A549 (cell line): ENCODE measurements around the gene BIN1. TPM values are rescaled to one million over a fixed set of nuclear protein-coding genes. Genes with fewer than 3 reads are reported as not detected.
A peak's percentile ranks its signal among the peaks of the same experiment; 100 is the strongest.

Experiments used
- ATAC-seq, 2 experiments: fragments of 200-7000 bp in 1 of 2; fragments of >200 bp in 1 of 2; cut with Nextera tagmentation in 1 of 2; cut with Tn5 transposase in 1 of 2; 3 replicates each; pipeline versions ENCODE4 v1.8.0 to v1.9.1; 2018 to 2020; ENCODE audit warnings: mild to moderate bottlenecking in 1 of 2, moderate library complexity in 1 of 2
- CTCF ChIA-PET: fragments of 300-600 bp; sonication (Branson Sonifier 250); formaldehyde crosslinking; extraction: SDS; loops from one replicate; lab custom pipeline; 2021; ENCODE audit warnings: antibody characterized with exemption, inconsistent platforms; lab: Yijun Ruan, JAX
- POLR2A ChIA-PET: fragments of 350-600 bp; formaldehyde crosslinking; extraction: SDS; loops from one replicate; lab custom pipeline; 2021; ENCODE audit warnings: antibody characterized with exemption, inconsistent platforms; lab: Yijun Ruan, JAX
- DNase-seq, 2 experiments: peaks; one replicate each; pipeline versions ENCODE4 v3.0.0 to v3.0.0-alpha.2; 2011 to 2016; ENCODE audit warnings: low read depth in 1 of 2, low spot score in 1 of 2
- FAIRE-seq: peaks from 2 replicates; lab custom pipeline; 2011; peaks lifted over from hg19 to GRCh38; lab: Jason Lieb, UNC
- H3K27ac ChIP-seq, 2 experiments: fragments of >200 bp; sonication (Bioruptor Twin); formaldehyde crosslinking; 3 replicates each; pipeline ENCODE4 v1.5.1; 2016 to 2017
- H3K4me1 ChIP-seq: fragments of >200 bp; sonication (Bioruptor Twin); formaldehyde crosslinking; 3 replicates; pipeline ENCODE4 v1.6.1; 2016
- H3K4me2 ChIP-seq: fragments of >200 bp; sonication (Bioruptor Twin); formaldehyde crosslinking; 3 replicates; pipeline ENCODE4 v1.6.1; 2016
- H3K4me3 ChIP-seq: fragments of >200 bp; sonication (Bioruptor Twin); formaldehyde crosslinking; 3 replicates; pipeline ENCODE4 v1.5.1; 2016
- H3K9me3 ChIP-seq: fragments of >200 bp; sonication (Bioruptor Twin); formaldehyde crosslinking; 3 replicates; pipeline ENCODE4 v1.6.1; 2016
- CHD4 ChIP-seq: fragments of 200-600 bp; sonication (generic); IDR thresholded peaks from 2 replicates; pipeline ENCODE4 v1.6.1; 2016; ENCODE audit warnings: antibody characterized with exemption, mild to moderate bottlenecking, borderline replicate concordance
- CTCF ChIP-seq: fragments of >200 bp; sonication (Bioruptor Twin); formaldehyde crosslinking; IDR thresholded peaks from 3 replicates; pipeline ENCODE4 v1.5.1; 2016
- EHF ChIP-seq: fragments of 250-450 bp; sonication (Bioruptor Pico); IDR thresholded peaks from 2 replicates; pipeline ENCODE4 v1.5.0; 2020; ENCODE audit warnings: mild to moderate bottlenecking
- ELK1 ChIP-seq: fragments of 150-350 bp; IDR thresholded peaks from 2 replicates; pipeline ENCODE4 v1.6.1; 2014; ENCODE audit warnings: low read depth, mild to moderate bottlenecking, low read length
- FOSL2 ChIP-seq, 2 experiments: fragments of 450-650 bp in 1 of 2; fragments of >200 bp in 1 of 2; sonication (Bioruptor Twin) in 1 of 2; formaldehyde crosslinking; IDR thresholded peaks; 2 replicates each; pipeline versions ENCODE4 v1.5.0 to v1.6.1; 2016 to 2020; ENCODE audit warnings: mild to moderate bottlenecking in 1 of 2, moderate library complexity in 1 of 2
- GATA3 ChIP-seq: IDR thresholded peaks from 2 replicates; pipeline ENCODE4 v1.6.1; 2012; ENCODE audit warnings: borderline replicate concordance
- HEYL ChIP-seq: fragments of 250-450 bp; sonication (Bioruptor Pico); IDR thresholded peaks from 2 replicates; pipeline ENCODE4 v1.8.0; 2021; ENCODE audit warnings: mild to moderate bottlenecking, moderate library complexity
- HMGXB4 ChIP-seq: fragments of 250-450 bp; sonication (Bioruptor Pico); IDR thresholded peaks from 2 replicates; pipeline ENCODE4 v1.5.0; 2021; ENCODE audit warnings: mild to moderate bottlenecking, moderate library complexity, borderline replicate concordance
- HOXB13 ChIP-seq: fragments of 250-450 bp; sonication (Bioruptor Pico); IDR thresholded peaks from 2 replicates; pipeline ENCODE4 v1.5.0; 2020; ENCODE audit warnings: low read depth, mild to moderate bottlenecking, moderate library complexity
- MAFK ChIP-seq: fragments of 450-650 bp; IDR thresholded peaks from 2 replicates; pipeline ENCODE4 v1.6.1; 2014; ENCODE audit not compliant: partially characterized antibody
- NFE2L2 ChIP-seq: fragments of 150-350 bp; conservative IDR thresholded peaks from 2 replicates; pipeline ENCODE4 v1.6.1; 2014; ENCODE audit warnings: low read length
- PHF8 ChIP-seq: fragments of 200-600 bp; sonication (generic); IDR thresholded peaks from 2 replicates; pipeline ENCODE4 v1.6.1; 2016; ENCODE audit warnings: low read depth, mild to moderate bottlenecking, antibody characterized with exemption, moderate library complexity, borderline replicate concordance
- RAD21 ChIP-seq, 2 experiments: fragments of >200 bp in 1 of 2; sonication (Bioruptor Twin) in 1 of 2; formaldehyde crosslinking in 1 of 2; IDR thresholded peaks in 1 of 2; conservative IDR thresholded peaks in 1 of 2; 2 replicates in 1 of 2; 3 replicates in 1 of 2; pipeline ENCODE4 v1.6.1; 2012 to 2018; ENCODE audit warnings: inconsistent platforms in 1 of 2
- RARB ChIP-seq: fragments of 250-450 bp; sonication (Bioruptor Pico); IDR thresholded peaks from 2 replicates; pipeline ENCODE4 v1.8.0; 2021; ENCODE audit warnings: mild to moderate bottlenecking, moderate library complexity
- RFX5 ChIP-seq: fragments of 450-650 bp; IDR thresholded peaks from 2 replicates; pipeline ENCODE4 v1.7.1; 2014; ENCODE audit warnings: antibody characterized with exemption, mild to moderate bottlenecking, moderate library complexity
- TP53 ChIP-seq: fragments of 250-450 bp; sonication (Bioruptor Pico); IDR thresholded peaks from 2 replicates; pipeline ENCODE4 v1.5.0; 2021; ENCODE audit warnings: mild to moderate bottlenecking, moderate library complexity
- ZFP36 ChIP-seq: fragments of 450-650 bp; IDR thresholded peaks from 2 replicates; pipeline ENCODE4 v1.6.1; 2014; ENCODE audit warnings: borderline replicate concordance; ENCODE audit not compliant: partially characterized antibody
- WGBS: methylation state at CpG from one replicate; pipeline ENCODE4 v1.1.6; 2017; ENCODE audit errors: missing lambda C conversion rate; 5-methylcytosine and 5-hydroxymethylcytosine counted together
- polyA plus RNA-seq, 4 experiments: library from polyadenylated mRNA; depleted of rRNA in 3 of 4; stranded (reverse); fragments of >200 nt; fragmentation: RNase III in 1 of 4; extraction: RNeasy Plus Mini Kit Qiagen cat#74134 plus additional on column Dnase treatment in 1 of 4; gene quantifications; 2 replicates in 3 of 4; 3 replicates in 1 of 4; pipeline ENCODE4 v1.2.3, GENCODE V29; 2011 to 2017

The BIN1 gene
- polyA plus RNA-seq, 2 of the 4 experiments (the other 2 are of a cell fraction): 15.5 to 34.1 TPM

GRCh38 chr2:127048969-127049897 is 57.7 kb downstream of the BIN1 start:
- Histone ChIP-seq H3K27ac (peak overlapping the region in 1 of 2 experiments; percentile 69; a peak in 3 of 6 replicates), H3K9me3 (no peaks in the 10 kb centered on the region), H3K4me2 (no peak overlapping the region), H3K4me3 (no peak overlapping the region), H3K4me1 (peaks cover 15% of the 10 kb centered on the region)
- 92% methylated on average over 7 of the region's 15 CpGs for WGBS
- POLR2A ChIA-PET: no interaction called here
- no peak for DNase-seq
- FAIRE-seq: no peak
- CTCF ChIA-PET: interaction anchor here (0.6 to 3.4 kb wide), 24 partner anchors 10 to 348 kb away, joined by 3 to 47 read pairs (median 4); partner anchors contain the start of gene BIN1
- no peak for TF ChIP-seq CTCF
- TF ChIP-seq ELK1: no peak
- no peak for TF ChIP-seq TP53 (CRISPR knock-in tag)
- no peak for TF ChIP-seq MAFK
- no peak for TF ChIP-seq RAD21 (conservative IDR thresholded peaks at IDR 0.05 in 1 of 2, IDR thresholded peaks at IDR 0.05 in 1 of 2)
- no peak for TF ChIP-seq CHD4
- no peak for TF ChIP-seq GATA3
- no peak for TF ChIP-seq HOXB13 (CRISPR knock-in tag)
- TF ChIP-seq NFE2L2: no peak
- TF ChIP-seq RARB: no peak
- no peak for TF ChIP-seq HEYL (CRISPR knock-in tag)
- ATAC-seq: no peak

- WGBS: 100% methylated on average over 5 of the region's 6 CpGs
- Histone ChIP-seq H3K4me1 (peaks cover 8% of the 10 kb centered on the region), H3K4me3 (no peak overlapping the region), H3K27ac (no peak overlapping the region), H3K9me3 (no peaks in the 10 kb centered on the region), H3K4me2 (no peak overlapping the region)
- no peak for TF ChIP-seq PHF8
- TF ChIP-seq RFX5: no peak
- no peak for TF ChIP-seq EHF (CRISPR knock-in tag)
- no peak for TF ChIP-seq FOSL2 (IDR thresholded peaks at IDR 0.05)
- TF ChIP-seq FOSL2 (CRISPR knock-in tag; IDR thresholded peaks at IDR 0.05): no peak
- peak; percentile 21 for TF ChIP-seq ZFP36
- no peak for TF ChIP-seq HMGXB4
- DNase-seq (no peak), FAIRE-seq (no peak), ATAC-seq (no peak)
- CTCF ChIA-PET: interaction anchor here (1.6 kb wide), 1 partner anchor 21 kb away, joined by 3 read pairs; no protein-coding TSS in a partner anchor
- POLR2A ChIA-PET: no interaction called here
These were observed 58.4 kb downstream of the BIN1 start for GRCh38 chr2:127048618-127048935.
